DOHH2 (cell line): ENCODE data around the gene PRPF38B.
"Not testable (repeated sequence)": the region's sequence is repeated elsewhere in the genome, so short reads cannot be mapped to it uniquely, and the experiment has no call there.

Experiments used
- EZH2phosphoT487 ChIP-seq: fragments of 200-600 bp; sonication (generic); IDR thresholded peaks from 2 replicates; pipeline ENCODE4 v1.6.1; 2017; ENCODE audit warnings: borderline replicate concordance, mild to moderate bottlenecking, antibody characterized with exemption, low read length, moderate library complexity, mixed read lengths
- TF ChIP-seq, protein P1 (sequence below): fragments of 200-600 bp; sonication (generic); IDR thresholded peaks from one replicate; pipeline ENCODE4 v1.5.1; 2014; ENCODE audit warnings: antibody characterized with exemption, mild to moderate bottlenecking, low read depth, low read length; ENCODE audit not compliant: poor library complexity, severe bottlenecking

GRCh38 chr1:108681701-108682100 lies 10.4 kb upstream of the PRPF38B start:
- not testable (repeated sequence) for TF ChIP-seq EZH2phosphoT487
- TF ChIP-seq, protein P1, sequence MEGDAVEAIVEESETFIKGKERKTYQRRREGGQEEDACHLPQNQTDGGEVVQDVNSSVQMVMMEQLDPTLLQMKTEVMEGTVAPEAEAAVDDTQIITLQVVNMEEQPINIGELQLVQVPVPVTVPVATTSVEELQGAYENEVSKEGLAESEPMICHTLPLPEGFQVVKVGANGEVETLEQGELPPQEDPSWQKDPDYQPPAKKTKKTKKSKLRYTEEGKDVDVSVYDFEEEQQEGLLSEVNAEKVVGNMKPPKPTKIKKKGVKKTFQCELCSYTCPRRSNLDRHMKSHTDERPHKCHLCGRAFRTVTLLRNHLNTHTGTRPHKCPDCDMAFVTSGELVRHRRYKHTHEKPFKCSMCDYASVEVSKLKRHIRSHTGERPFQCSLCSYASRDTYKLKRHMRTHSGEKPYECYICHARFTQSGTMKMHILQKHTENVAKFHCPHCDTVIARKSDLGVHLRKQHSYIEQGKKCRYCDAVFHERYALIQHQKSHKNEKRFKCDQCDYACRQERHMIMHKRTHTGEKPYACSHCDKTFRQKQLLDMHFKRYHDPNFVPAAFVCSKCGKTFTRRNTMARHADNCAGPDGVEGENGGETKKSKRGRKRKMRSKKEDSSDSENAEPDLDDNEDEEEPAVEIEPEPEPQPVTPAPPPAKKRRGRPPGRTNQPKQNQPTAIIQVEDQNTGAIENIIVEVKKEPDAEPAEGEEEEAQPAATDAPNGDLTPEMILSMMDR = not testable (repeated sequence)
